Dermis blood vessel endothelial cell (primary cell): Measurements from ENCODE around the gene PCID2. TPM values are rescaled to one million over a fixed set of nuclear protein-coding genes. Genes with fewer than 3 reads are reported as not detected.
"Not testable (repeated sequence)": the region's sequence is repeated elsewhere in the genome, so short reads cannot be mapped to it uniquely, and the experiment has no call there.

Experiments used
- DNase-seq: peaks from one replicate; pipeline ENCODE4 v3.0.0; 2010
- total RNA-seq: library from RNA; depleted of rRNA; stranded (reverse); fragments of >200 nt; gene quantifications from 2 replicates; pipeline ENCODE4 v1.2.3, GENCODE V29; 2014

PCID2 gene
- total RNA-seq, 1 donor from 2014 or later = 74.5 TPM

DNA sequence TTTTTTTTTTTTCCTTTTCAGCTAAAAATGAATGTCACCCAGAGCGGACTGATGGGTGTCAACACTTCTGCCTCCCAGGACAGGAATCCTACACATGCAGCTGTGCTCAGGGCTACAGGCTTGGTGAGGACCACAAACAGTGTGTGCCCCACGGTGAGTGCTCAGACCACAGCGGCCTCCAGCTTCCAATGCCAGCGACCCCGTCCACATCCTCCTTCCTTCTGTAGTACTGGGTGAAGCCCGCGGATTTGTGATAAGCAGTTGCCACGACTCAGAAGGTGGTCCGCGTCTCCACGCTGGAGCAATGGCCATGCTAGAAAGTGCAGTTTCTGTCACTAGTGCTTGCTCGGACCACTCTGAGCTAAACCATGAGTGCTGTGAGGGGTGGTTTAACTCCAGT lies 44.0 kb downstream of the PCID2 start:
- DNase-seq = no peak

GRCh38 chr13:113162783-113163685 lies 45.4 kb downstream of the PCID2 start:
- no peak for DNase-seq

DNA sequence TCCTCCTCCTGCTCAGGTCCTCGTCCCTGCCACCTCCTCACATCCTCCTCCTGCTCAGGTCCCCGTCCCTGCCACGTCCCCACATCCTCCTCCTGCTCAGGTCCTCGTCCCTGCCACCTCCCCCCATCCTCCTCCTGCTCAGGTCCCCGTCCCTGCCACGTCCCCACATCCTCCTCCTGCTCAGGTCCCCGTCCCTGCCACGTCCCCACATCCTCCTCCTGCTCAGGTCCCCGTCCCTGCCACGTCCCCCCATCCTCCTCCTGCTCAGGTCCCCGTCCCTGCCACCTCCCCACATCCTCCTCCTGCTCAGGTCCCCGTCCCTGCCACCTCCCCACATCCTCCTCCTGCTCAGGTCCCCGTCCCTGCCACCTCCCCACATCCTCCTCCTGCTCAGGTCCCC lies 46.5 kb downstream of the PCID2 start:
- DNase-seq = not testable (repeated sequence)

DNA sequence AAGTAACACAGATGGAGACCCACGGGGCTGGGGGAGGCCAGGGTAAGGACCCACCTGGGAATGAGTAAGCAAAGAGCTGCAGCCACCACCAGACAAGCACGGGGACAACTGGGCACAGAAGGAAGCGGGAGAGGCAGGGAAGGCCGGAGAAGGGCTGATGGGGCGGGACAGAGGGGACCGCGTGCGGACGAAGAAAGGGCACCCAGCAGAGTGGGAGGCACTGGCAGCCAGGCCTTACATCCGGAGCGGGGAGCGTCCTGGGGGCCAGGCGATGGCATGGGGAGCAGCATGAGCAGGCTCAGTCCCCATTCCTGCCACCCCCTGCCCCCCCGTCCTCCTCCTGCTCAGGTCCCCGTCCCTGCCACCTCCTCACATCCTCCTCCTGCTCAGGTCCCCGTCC lies 47.0 kb downstream of the PCID2 start:
- no peak for DNase-seq

DNA sequence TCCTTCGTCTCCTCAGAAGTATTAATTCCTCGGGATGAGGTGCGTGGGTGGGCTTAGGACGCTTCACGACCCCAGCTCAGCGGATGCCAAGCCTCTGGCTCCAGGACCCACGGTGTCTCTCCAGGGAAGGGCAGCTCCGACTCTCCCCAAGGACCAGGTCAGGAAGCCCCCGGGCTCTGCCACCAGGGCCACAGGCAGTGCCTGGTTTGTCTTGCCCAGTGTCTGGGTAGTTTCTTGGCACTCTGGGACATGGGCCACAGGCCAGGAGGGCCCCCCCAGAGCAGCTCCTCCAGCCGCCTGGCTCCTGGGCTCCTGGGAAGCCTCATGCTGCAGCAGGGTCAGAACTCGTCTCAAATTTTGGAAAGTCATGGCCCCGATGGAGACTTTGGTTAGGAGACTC lies 47.5 kb downstream of the PCID2 start:
- DNase-seq = no peak

GRCh38 chr13:113159701-113160100 lies 48.8 kb downstream of the PCID2 start:
- DNase-seq = no peak

GRCh38 chr13:113158946-113159345 lies 49.5 kb downstream of the PCID2 start:
- DNase-seq = no peak

DNA sequence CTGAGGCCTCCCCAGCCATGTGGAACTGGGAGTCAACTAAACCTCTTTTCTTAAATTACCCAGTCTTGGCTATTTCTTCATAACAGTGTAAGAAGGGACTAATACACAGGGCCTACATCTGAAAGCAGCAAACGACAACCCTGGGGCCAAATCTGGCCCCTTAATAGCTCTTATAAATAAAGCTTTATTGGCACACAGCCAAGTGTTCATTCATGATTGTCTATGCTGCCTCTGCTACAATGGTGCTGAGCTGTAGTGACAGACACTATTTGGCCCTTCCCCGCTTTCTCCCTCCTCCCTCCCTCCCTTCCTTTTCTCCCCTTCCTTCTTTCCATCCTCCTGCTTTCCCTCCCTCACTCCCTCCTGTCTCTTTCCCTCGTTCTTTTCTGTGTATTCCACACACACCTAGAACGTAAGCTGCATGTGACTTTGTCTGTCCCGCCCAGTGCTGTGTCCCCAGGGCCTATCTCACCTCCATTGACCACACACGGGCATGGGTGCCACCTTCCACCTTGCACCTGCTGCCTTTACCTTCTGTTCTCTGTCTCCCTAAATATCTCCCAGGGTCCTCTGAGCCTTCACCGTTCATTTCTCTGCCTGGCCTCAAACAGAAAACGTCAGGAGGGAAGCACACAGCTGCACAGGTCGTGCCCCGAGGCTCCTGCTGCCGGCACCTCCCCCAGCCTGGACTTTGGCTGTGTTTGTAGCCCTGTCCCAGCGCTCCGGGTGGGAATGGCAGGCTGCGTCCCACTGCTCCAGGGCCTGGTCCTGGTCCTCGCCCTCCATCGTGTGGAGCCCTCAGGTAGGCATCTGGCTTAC lies 50.3 kb downstream of the PCID2 start, which contains the start of gene PROZ:
TSS of gene PROZ (plus strand) at position 720 of the 819 bp plus-strand sequence. CDS start at position 733, 13 bp downstream.
- DNase-seq = no peak

GRCh38 chr13:113157206-113157928 lies 51.1 kb downstream of the PCID2 start:
- DNase-seq = no peak

DNA sequence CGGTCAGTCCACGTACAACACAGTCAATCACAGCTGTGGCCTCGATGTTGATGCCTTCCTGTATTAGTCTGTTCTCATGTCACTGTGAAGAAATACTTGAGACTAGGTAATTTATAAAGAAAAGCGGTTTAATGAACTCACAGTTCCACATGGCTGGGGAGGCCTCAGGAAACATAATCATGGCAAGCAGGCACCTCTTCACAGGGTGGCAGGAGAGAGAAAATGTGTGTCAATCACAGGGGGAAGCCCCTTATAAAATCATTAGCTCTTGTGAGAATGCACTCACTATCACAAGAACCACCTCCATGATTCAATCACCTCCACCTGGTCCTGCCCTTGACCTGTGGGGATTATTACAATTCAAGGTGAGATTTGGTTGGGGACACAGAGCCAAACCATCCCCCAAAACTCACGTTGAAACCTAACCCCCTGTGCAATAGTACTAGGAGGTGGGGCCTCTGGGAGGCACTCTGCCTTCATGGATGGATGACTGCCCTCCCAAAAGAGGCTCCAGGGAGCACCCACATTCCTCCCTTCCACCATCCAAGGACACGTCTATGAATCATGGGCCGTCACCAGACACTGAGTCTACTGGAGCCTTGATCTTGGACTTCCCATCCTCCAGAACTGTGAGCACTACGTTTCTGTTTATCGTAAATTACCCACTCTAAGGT lies 52.4 kb downstream of the PCID2 start:
- no peak for DNase-seq

DNA sequence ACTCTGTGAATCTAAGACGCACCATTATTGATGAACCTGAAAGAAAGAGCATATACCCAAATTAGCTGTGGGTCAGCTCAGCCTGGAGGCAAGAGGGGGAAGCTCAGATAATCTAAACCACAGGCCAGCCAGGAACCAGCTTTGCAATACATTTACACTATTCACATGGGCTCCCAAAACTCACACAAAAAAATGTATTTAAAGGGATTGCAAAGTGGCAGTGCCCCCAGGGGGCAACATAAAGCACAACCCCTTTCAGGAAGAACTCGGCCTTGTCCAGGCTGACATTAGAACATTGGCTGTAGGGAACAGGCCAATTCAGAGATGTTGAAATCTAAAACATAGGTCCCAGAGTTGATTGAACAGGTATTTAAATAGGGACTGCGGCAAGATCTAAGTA lies 53.3 kb downstream of the PCID2 start:
- DNase-seq = no peak

DNA sequence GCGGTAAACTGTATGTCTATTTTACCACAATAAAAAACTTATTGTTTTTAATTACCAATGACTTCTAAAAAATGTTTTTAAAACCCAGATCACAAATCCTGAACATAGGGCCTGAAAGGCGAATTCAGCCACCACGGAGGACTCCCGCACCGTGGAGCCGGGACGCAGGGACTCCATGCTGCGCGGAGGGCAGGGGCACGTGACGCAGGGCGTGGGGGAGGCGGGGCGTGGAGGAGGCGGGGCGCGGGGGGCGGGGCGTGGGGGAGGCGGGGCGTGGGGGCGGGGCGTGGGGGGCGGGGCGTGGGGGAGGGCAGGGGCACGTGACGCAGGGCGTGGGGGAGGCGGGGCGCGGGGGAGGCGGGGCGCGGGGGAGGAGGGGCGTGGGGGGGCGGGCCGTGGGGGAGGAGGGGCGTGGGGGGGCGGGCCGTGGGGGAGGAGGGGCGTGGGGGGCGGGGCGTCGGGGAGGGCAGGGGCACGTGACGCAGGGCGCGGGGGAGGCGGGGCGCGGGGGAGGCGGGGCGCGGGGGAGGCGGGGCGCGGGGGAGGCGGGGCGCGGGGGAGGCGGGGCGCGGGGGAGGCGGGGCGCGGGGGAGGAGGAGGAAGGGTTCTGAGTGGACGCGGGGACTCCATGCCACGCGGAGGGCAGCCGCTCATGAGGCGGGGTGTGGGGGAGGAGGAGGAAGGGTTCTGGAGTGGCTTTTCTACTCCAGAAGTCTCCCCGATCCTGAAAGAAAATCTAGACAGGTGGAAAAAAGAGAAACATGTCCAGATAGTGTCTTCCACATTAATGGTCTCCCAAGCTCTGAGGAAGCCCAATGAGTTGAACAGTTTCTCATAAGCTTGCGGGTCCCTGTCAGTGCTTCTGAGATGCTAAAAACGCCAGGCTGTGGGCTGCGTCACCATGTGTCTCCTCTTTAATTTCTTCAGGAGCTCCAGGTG lies 54.4 kb downstream of the PCID2 start:
- DNase-seq = peak; percentile 79

- peak; percentile 24 for DNase-seq
These were observed 55.3 kb downstream of the PCID2 start for GRCh38 chr13:113152984-113153809.

GRCh38 chr13:113152691-113152983 lies 55.8 kb downstream of the PCID2 start:
- DNase-seq = no peak

DNA sequence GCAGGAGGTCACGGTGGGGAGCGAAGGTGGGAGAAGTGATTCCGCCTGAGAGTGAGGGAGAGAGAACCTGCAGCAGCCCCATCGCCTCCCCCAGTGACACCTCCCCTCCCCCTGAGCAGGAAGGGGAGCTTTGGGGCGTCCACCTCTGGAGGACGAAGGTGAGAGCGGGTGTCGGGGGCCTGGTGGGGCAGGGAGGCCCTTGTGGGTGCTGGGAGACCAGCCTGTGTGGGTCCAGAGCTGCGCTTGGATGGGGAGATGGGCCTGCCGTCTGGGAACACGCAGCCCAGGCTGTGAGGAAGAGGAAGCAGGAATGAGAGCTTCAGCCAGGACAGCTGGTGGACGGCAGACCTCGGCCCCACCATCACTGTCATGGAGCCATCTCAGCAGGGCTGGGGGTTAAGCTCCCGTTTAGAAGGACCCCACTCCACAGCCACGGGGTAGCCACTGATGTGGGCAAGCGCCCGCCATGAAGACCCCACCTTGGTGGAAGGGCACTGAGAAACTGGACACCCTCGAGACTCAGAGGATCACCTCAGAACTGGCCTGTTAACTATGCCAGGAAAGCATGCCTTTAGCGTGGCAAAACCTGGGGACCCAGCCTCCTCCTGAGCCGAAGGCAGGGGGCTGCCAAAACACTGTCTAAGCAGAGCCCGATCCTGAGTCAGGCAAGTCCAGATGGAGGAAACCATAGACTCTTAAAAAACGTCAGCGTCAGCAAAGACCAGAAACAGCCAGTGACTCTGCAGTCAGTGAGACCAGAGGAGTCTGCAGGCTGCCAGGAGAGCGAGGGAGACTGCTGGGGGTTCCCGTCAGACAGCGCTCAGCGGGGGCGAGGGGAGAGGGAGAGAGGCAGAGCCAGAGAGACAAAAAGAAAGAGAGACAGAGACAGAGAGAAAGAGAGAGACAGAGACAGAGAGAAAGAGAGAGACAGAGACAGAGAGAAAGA lies 56.5 kb downstream of the PCID2 start:
- no peak for DNase-seq

DNA sequence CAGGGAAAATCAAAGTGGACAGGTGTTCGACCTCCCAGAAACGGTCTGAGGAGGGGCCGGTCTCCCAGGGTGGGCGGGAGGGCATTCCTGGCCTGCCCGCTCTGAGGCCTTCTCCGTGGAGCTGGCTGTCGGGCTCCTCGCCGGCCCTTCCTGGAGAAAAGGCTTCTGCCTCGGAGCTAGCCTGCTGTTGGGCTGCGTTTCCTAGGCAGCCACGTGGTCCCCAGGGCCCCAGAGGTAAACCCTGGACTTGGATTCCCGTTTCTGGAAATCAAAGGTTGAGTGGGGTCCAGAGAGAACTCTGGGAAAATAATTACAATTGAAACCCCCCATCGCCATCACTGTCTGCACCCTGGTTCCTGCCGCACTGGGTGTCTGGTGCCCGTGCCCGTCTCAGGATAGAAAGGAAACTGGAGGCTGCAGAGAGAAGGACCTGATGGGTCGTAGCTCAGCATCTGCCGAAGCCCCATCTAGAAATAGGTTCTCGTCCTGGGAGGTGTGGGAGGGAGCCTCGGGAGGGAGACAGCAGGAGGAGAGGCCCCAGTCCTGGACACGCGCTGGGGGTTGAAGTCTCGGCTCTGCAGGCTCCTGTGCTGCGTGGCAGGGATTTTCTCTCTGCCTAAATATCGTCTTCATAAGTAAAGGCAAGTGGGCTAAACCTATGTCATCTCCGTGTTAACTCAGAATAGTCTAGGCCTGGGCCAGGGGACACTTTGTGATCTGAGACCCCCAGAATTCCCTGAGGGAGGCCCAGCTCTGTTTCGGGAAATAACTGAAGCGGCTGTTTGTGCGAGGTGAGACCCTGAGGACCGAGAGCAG lies 57.7 kb downstream of the PCID2 start:
- no peak for DNase-seq

DNA sequence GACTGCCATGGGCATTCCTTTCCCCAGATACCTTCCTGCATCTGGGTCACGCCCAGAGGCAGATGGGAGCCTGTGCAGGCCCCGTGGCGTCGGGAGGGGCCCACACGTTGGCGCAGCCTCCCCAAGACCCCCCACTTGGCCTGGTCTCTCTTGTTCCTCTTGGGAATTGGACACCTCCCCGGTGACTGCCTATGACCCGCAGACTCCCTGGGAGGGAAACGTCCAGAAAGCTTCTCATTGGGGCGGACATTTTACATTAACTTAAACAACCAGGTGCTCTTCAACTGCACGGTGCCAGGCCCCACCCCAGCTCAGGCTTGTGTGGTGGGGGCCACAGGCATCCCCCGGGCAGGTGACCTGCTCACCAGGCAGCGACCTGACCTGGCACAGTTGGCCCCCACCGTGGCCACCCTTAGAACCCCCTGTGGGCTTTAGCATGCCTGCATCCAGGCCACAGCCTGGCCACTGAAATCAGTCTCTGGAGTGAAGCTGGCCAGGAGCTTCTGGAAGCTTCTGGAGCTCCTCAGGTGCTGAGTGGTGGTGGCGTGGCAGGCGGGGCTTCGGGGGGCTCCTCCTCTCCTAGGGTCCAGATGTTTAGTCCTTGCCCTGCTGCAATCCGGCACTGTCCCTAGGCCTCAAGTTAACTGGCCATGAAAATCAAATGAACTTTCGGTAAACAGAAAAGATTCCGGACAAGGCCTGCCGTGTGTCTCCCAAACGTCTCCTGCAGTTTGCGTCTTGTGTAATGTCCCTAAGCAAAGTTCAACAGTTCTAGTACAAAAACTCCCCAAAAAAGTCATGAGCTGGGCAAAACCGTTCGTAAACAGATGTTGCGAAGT lies 58.5 kb downstream of the PCID2 start:
- no peak for DNase-seq
